Stimulated activated CD8-positive, alpha-beta memory T cell treated with anti-CD3 and anti-CD28 coated beads, Interleukin-7, amount 100 ng/mL, for 1 hour (primary cell): Measurements from ENCODE around the gene ZNF554.
"Not testable (repeated sequence)": the region's sequence is repeated elsewhere in the genome, so short reads cannot be mapped to it uniquely, and the experiment has no call there.

Experiments
- DNase-seq, 2 donors: peaks; one replicate each; pipeline ENCODE4 v3.0.0-alpha.2; 2020; ENCODE audit warnings: low read depth in 2 of 2

Gene ZNF554

GRCh38 chr19:2790557-2791271 lies 29.0 kb upstream of the ZNF554 start:
- no peak for DNase-seq

DNA sequence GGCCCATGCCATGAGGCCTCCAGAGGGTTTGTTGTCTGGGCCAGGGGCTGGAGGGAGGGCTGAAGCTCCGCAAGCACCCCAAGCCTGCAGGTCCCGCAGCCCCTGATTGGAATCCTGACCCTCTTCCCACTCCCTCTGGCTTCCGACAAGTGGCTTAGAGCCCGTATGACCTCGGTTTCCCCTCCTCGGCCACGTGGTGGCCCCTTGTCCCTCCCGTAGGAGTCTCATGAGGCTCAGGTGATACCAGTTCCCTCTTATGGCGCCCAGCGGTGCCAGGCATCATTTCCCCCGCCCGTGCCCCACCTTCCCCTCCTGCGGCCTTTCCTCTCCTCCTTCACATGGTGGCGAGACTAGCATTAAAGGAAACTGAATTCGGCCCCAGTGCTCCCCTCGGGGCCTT lies 28.2 kb upstream of the ZNF554 start:
- no peak for DNase-seq

GRCh38 chr19:2791876-2792275 lies 27.8 kb upstream of the ZNF554 start:
- DNase-seq: no peak

- DNase-seq: not testable (repeated sequence)
These were observed 27.0 kb upstream of the ZNF554 start for GRCh38 chr19:2792666-2793065.

DNA sequence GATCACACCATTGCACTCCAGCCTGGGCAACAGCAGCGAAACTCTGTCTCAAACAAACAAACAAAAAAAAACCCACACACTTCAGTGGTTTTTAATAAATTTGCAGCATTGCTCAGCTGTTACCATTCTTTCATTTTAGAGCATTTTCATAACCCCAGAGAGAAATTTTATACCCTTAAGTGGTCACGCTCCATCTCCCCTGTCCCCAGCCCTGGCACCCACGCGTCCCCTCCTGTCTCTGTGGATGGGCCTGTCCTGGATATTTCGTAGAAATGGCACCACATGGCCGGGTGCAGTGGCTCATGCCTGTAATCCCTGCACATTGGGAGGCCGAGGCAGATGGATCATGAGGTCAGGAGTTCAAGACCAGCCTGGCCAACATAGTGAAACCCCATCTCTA lies 26.5 kb upstream of the ZNF554 start:
- DNase-seq: no peak

DNA sequence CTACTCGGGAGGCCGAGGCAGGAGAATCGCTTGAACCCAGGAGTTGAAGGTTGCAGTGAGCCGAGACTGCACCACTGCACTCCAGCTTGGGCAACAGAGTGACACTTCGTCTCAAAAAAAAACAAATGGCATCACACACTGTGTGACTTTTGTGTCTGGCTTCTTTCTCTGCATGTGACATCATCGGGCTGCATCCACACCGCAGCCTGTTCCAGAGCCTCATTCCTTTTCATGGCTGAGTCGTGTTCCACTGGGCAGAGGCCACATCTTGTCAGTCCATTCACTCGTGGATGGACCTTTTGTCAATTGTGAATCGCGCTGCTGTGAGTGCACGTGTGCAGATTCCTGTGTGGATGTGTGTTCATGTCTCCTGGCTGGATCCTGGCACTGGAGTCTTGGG lies 26.1 kb upstream of the ZNF554 start:
- DNase-seq: no peak

GRCh38 chr19:2795827-2796658 lies 23.6 kb upstream of the ZNF554 start:
- DNase-seq: no peak

GRCh38 chr19:2796659-2797266 lies 22.9 kb upstream of the ZNF554 start:
- DNase-seq: no peak

DNA sequence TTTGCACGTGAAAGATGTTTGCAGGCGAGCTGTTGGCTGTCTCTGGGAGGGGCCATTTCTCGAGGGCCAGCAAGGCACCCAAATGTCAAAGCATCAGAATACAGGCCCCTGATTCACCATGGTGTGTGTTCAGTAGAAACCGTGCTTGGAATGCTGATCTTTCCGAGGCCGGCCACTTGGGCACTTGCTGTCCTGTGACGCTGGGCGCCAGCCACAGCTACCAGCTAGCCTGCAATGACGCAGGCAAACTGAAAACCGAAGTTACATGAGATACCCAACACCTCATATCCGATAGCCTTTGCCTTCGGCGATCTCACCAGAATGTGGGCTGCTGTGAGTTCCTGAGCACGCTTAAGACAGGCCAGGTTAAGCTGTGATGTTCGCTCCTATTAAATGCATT lies 22.4 kb upstream of the ZNF554 start:
- DNase-seq: no peak

- DNase-seq: no peak
These were observed 21.4 kb upstream of the ZNF554 start for GRCh38 chr19:2798158-2798685.

- DNase-seq: no peak
These were observed 20.9 kb upstream of the ZNF554 start for GRCh38 chr19:2798733-2799132.

GRCh38 chr19:2799273-2800020 lies 20.2 kb upstream of the ZNF554 start:
- no peak for DNase-seq

DNA sequence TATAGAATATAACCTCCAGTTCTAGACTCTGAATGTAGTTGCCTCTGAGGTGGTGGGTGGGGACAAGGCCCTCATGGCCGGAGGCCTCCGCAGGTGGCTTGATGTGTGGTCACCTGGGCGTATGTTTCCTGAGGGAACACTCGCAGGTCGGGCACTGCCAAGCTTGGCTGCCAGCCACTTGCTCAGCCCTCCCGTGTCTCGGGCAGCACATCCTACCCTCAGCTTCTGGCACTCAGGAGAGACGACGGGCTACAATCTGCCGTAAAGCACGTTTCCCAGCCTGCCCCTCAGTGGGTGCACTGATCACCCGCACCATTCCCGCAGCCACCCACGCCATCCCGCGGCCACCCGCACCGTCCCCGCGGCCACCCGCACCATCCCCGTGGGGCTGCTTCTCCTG lies 19.2 kb upstream of the ZNF554 start:
- DNase-seq: no peak

DNA sequence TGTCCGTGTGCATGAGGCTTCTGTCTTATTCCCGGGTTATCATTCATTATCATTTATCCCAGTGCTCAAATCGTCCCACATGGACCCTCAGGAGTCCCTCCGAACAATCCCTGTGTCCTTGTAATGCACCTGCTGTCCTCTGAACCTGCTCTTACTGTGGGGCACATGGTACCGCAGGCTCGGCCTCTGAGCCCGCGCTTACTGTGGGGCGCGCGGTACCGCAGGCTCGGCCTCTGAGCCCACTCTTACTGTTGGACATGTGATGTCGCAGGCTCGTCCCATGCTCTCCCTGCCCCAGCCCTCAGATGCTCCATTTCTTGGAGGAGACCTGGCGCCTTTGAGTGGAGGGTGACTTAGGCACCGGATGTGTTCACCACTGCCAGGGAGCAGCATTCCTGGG lies 16.8 kb upstream of the ZNF554 start:
- DNase-seq: no peak

DNA sequence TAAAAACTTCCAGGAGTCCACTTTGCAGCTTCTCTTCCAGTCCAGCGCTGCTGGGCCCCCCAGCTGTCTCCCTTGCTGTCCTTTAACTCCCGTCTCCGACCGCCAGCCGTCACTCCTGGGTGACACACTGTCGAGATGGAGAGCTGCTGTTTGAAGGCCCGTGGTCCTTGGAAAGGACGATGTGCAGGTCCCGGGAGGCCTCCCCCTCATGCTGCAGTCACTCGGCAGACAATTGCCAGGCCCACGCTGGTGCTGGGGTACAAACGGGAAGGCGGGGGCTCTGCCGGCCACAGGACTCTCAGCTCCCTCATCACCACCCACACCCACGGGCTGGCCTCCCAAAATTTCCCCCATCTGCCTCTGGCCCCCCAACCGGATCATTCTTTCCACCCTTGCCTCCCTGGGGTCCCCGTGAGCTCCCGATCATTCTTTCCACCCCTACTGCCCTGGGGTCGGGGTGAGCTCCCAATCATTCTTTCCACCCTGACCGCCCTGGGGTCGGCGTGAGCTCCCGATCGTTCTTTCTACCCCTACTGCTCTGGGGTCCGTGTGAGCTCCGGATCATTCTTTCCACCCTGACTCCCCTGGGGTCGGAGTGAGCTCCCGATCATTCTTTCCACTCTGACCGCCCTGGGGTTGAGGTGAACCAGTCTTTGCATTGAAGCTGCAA lies 16.0 kb upstream of the ZNF554 start:
- no peak for DNase-seq

- DNase-seq: no peak
These were observed 15.3 kb upstream of the ZNF554 start for GRCh38 chr19:2804156-2805004.

DNA sequence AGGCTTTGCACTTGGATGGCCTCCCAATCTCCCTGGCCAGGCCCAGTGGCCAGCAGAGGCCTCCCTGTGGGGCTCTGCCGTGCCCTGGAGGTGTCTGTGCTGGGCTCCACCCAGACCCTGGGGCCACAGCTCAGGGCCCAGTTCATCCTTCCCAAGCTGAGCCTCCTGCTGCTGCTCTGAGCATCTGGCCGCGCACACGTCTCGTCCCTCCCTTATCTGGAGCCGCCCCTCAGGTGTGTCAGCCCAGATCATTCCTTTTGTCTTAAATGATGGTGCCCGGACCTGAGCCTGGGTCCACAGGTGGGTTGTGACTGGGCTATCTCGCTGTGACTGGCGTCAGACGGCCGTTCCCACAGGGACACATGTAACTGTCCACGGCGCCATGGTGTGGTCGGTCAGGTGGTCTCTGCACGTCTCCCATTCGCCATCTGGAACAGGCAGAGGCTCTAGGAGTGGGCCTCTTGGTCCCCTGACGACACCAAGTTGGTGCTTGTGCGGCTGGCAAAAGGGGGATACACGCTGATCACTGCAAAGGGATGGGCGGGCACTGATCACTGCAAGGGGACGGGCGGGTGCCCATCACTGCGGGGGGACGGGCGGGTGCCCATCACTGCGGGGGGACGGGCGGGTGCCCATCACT lies 14.3 kb upstream of the ZNF554 start:
- no peak for DNase-seq

DNA sequence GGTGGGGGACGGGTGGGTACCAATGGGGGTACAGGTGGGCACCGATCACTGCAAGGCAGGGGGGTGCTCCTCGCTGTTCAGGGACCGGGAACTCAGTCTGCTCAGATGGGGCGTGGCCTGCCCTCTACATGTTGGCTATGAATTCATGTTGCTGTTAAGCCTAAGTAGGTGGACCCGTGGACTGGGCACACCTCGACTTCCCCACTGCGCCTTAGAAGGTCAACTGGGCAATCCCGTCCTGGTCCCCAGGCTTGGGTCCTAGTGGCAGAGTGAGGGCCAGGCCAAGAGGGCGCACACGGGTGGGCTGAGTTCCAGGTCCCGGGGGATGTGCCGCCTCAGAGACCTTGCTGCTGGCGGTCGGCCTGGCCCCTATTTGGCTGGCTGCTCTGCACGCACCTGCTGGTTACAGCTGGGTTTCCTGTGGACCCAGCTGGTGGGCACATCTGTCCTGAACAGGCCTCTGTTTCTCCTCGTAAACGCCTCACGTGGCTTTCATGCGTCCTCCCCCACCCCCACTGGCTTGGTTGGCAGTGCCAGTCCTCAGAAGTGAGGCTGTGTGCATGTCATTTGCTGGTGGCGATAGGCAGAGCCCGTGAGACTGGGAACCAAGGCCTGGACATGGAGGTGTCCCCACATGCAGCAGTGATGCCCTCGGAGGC lies 13.5 kb upstream of the ZNF554 start:
- no peak for DNase-seq

DNA sequence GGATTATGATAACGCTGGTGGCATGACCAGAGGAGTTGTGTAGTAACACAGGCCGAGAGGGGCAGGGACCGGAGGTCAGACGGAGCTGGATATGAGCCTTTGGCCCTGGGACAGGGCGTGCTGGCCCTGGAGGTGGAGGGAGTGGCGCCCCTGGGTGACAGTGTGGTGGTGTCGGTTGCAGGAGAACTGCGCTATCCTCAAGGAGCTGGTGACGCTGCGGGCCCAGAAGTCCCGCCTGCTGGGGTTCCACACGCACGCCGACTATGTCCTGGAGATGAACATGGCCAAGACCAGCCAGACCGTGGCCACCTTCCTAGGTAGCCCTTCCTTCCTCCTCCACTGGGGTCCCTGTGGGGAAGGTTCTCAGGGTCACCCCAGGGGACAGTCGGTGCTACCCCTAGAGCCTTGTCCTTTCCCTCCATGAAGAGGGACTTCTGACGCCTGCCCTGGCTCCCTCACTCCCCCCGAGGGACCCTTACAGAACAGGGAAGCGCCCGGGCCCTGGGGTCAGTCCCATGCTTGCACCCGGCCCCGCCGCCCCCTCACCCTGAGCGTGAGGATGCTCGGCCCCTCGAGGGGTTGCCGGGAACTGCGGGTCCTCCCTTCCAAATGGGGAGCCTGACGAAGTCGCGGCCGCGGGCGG lies 12.8 kb upstream of the ZNF554 start:
- DNase-seq: no peak
